Stimulated activated CD8-positive, alpha-beta memory T cell treated with anti-CD3 and anti-CD28 coated beads, Interleukin-12 subunit alpha, Interleukin-12 subunit beta, amount 100 ng/mL, for 24 hours (primary cell): ENCODE results near the gene BOLL.
"Not testable (repeated sequence)": the region's sequence is repeated elsewhere in the genome, so short reads cannot be mapped to it uniquely, and the experiment has no call there.

Experiments used
- DNase-seq: peaks from one replicate; pipeline ENCODE4 v3.0.0-alpha.2; 2020; ENCODE audit errors: extremely low read depth

BOLL gene

DNA sequence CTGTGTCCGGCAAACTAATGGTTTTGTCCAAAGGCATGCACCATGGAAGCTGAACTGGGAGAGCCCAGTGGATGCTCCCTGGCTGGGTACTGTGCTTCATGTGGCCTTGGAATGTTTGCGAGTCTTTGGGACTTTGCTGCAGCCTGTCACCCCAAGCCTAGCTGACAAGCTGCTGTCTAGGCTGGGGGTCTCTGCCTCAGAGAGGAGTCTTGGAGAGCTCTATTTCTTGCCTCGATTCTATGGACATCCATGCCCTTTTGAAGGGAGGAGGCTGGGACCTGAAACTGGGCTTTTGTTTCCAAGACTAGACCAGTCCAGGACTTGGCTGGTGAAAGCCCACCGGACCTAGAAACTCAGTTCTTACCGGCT lies 78.3 kb downstream of the BOLL start:
- no peak for DNase-seq

DNA sequence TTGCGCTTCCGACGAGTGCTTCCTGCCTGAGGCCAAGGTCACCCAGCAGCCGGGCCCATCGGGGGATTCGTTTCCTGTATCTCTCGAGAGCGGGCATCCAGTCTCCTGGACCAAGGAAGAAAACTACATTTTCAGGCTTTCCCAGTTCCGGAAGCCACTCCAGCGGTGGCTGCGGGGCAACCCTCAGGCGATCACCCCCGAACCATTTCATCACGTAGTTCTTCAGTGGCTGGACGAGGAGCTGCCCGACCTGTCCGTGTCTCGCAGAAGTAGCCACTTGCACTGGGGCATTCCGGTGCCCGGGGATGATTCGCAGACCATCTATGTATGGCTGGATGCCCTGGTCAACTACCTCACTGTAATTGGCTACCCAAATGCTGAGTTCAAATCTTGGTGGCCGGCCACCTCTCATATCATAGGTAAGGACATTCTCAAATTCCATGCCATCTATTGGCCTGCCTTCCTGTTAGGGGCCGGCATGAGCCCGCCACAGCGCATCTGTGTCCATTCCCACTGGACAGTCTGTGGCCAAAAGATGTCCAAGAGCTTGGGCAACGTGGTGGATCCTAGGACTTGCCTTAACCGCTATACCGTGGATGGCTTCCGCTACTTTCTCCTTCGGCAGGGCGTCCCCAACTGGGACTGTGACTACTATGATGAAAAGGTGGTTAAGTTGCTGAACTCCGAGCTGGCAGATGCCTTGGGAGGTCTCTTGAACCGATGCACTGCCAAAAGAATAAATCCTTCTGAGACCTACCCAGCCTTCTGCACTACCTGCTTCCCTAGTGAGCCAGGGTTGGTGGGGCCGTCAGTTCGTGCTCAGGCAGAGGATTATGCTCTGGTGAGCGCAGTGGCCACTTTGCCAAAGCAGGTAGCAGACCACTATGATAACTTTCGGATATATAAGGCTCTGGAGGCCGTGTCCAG lies 78.9 kb downstream of the BOLL start:
- DNase-seq = no peak

DNA sequence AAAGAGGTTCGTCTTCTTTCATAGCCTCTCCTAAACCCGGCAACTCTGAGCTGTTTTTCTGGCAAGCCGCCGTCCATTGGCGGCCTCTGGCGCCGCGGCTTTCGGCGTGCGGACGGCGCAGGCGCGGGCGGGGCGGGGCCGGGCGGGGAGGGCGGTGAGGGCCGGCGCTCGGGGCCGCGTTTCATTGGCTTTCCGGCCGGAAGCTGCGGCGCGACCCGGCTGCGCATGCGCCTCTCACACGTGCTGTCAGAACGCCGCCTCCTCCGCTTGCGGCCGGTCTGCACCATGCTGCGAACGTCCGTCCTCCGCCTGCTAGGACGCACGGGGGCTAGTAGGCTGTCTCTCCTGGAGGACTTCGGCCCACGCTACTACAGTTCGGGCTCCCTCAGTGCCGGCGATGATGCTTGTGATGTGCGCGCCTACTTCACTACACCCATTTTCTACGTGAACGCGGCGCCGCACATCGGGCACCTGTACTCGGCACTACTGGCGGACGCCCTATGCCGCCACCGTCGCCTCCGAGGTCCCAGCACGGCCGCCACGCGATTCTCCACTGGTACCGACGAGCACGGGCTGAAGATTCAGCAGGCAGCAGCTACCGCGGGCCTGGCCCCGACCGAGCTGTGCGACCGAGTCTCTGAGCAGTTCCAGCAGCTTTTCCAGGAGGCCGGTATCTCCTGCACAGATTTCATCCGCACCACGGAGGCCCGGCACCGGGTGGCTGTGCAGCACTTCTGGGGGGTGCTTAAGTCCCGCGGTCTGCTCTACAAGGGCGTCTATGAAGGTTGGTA lies 79.8 kb downstream of the BOLL start, which contains the start of gene MARS2:
Gene MARS2 (plus strand): TSS at position 249 of the 791 bp plus-strand sequence. CDS start 37 bp downstream, at position 286.
- peak; percentile 81 for DNase-seq

DNA sequence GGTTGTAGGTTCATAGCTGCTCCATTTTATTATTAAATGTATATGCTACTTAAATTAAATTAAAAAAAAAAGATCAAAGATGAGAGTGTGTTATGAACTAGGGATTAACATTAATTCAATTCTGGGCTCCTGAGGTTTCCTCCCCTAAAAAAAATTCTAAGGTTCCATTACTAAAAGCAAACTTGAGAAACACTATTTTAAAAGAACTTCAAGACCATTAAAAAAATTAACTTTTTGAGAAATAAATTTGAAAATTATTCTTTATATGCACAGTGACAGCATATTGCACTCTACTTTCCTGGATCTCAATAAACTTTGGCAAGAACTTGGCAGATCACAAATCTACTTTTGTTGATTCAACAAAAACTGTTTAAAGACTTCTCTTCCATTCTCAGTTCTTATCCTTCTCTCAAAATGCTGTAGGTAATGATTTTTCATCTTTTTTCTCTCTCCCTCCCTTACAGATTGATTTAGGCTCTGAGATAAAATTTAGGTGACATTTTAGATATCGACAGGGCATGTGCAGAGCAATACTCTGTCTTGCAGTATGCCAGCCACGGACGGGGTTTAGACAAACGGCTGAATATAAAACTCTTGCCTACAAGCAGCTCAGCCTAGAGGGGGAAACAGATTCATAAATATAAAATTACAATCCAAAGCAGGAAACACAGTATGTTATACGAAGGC lies 80.5 kb downstream of the BOLL start:
- no peak for DNase-seq

DNA sequence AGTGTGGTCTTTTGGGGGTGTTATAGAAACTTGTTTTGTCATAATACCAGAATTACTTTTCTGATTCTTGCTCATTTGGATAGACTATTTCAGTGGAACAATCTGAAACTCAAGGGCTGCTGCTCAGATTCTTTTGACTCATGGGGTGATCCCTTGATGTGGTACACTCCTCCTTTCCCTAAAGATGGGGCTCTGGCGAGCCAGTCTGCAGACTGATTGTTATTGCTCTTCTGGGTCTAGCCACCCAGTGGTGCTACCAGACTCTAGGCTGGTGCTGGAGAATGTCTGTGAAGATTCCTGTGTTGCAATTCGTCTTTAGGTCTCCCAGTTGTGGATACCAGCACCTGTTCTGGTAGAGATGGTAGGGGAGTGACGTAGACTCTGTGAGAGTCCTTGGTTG lies 84.2 kb downstream of the BOLL start:
- DNase-seq = no peak

DNA sequence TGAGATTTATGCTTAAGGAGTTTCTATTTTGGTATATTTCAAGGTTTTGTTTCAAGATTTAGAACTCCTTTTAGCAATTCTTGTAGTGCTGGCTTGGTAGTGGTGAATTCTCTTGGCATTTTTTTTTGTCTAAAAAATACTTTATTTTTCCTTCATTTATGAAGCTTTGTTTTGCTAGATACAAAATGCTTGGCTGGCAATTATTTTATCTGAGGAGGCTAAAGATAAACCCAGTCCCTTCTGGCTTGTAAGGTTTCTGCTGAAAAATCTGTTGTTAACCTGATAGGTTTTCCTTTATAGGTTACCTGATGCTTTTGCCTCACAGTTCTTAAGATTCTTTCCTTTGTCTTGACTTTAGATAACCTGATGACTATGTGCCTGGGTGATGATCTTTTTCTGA lies 85.4 kb downstream of the BOLL start:
- not testable (repeated sequence) for DNase-seq

DNA sequence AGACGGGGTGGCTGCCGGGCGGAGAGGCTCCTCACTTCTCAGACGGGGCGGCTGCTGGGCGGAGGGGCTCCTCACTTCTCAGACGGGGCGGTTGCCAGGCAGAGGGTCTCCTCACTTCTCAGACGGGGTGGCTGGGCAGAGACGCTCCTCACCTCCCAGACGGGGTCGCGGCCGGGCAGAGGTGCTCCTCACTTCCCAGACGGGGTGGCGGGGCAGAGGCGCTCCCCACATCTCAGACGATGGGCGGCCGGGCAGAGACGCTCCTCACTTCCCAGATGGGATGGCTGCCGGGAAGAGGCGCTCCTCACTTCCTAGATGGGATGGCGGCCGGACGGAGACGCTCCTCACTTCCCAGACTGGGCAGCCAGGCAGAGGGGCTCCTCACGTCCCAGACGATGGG lies 88.5 kb downstream of the BOLL start:
- not testable (repeated sequence) for DNase-seq

DNA sequence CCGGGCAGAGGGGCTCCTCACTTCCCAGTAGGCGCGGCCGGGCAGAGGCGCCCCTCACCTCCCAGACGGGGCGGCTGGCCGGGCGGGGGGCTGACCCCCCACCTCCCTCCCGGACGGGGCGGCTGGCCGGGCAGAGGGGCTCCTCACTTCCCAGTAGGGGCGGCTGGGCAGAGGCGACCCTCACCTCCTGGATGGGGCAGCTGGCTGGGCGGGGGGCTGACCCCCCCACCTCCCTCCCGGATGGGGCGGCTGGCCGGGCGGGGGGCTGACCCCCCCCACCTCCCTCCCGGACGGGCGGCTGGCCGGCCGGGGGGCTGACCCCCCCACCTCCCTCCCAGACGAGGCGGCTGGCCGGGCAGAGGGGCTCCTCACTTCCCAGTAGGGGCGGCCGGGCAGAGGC lies 89.1 kb downstream of the BOLL start:
- DNase-seq = not testable (repeated sequence)

DNA sequence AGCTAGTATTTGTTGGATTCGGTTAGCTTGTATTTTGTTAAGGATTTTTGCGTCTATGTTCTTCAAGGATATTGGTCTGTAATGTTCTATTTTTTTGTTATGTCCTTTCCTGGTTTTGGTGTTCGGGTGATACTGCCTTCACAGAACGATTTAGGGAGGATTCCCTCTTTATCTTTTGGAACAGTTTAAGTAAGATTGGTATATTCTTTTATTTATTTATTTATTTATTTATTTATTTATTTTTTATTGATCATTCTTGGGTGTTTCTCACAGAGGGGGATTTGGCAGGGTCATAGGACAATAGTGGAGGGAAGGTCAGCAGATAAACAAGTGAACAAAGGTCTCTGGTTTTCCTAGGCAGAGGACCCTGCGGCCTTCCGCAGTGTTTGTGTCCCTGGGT lies 89.9 kb downstream of the BOLL start:
- not testable (repeated sequence) for DNase-seq

DNA sequence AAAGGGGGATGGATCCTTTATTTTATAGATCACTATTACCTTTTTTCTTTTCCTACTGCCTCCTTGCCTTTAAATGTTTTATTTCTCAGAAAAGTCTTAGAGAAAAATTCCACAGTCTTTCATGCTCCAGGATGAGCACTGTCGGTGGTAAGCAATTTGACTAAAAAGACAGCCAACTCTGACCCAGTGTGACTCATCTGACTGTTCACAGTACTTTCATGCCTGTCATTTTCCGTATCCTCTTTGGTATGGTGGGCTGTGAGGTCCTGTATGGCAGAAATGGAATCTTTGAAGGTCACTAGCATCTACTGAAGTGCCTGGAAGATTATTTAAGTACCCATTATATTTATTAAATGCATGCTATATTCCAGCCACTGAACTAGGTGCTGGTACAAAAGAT lies 107.6 kb downstream of the BOLL start:
- DNase-seq = no peak

DNA sequence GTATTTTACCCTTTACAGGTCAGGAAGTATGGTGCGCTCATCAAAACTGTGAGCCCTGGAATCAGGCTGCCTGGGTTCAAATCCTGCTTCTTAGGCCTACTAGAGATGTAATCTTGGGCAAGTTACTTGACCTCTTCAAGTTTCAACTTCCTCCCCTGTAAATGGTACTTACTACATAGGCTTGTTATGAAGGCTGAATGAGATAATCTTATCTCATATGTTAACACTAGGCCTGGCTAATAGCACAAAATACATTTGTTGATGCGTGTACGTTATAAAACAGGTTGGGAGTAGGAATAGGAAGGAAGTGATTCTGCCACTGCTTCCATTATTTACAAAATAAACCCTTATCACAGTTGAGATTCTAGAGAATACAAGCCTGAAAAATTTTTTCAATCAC lies 108.1 kb downstream of the BOLL start:
- DNase-seq = no peak
